ENCODE measurements around the gene SAAL1.

SAAL1 gene

DNA sequence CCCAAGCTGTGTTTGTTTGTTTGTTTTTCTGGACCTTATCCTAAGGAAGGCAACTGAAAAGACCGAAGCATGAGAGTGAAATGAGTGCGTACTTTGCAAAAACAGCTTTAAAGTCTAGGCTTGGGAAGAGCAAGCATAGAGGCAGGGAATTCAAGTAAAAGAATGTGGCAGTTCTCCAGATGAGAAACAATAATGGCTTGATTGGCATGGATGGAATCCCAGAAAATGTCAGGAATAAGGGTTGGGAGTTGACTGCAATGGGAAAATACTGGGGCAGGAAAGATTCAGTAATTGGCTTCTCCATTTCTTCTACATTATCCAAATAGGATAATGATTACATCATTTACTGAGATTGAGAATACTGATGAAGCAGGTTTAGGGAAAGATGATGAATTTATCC is 17.5 kb downstream of the SAAL1 start:
- DNase-seq (ENCODE audit: low spot score), result no peak

DNA sequence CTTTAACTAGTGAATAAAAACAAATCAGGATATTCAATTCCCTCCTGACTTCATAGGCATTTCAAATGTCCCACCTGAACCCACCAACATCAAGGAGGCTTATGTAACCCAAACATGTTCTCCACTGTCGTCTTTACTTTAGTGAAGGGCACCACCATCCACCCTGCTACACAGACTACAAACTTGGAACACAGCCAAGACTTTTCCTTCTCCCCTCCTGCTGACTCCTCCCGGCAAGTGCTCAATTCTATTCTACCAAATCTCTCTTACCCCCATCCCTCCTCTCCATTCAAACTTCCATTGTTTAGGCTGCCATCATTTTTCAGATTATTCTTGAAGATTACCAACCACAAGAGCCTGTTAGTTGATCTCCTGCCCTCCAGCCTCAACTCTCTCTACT is 24.3 kb downstream of the SAAL1 start:
- DNase-seq (ENCODE audit: low spot score), result no peak

DNA sequence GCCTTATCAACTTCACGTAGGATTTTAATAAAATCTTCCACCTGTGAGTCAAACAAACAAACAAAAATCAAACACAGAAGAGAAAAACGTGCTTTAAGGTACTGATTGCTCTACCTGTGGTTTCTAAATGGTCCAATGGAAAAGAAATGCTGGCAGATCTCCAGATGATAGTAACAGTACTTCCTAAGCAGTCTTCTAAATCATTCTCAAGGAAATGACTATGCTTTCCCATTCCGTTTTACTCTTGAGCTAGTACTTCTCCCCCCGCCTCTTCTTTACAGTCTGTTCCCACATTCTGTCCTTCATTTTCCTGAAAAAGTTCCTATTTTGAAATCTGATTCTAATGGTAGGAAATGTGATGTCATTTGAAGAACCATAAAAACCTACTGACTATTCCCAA is 25.4 kb downstream of the SAAL1 start:
- DNase-seq (ENCODE audit: low spot score), result no peak

DNA sequence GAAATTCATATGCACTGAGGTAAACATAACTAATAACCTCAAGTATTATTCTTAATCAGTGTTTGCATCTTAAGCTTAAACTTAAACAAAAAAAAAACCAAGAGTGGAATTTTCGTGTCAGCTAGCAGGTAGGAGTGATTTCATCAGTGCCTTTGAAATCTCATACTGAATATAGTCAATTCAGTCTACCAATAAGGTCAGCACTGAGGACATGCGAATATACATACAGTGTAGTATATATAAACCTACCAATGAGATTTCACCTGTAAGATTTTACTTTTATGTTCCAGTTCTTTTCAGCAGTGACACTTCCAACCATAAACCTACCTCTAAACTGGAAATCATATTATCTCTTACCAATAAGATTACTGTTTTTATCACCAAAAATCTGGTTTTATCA is 27.0 kb downstream of the SAAL1 start:
- DNase-seq (ENCODE audit: low spot score), result no peak

DNA sequence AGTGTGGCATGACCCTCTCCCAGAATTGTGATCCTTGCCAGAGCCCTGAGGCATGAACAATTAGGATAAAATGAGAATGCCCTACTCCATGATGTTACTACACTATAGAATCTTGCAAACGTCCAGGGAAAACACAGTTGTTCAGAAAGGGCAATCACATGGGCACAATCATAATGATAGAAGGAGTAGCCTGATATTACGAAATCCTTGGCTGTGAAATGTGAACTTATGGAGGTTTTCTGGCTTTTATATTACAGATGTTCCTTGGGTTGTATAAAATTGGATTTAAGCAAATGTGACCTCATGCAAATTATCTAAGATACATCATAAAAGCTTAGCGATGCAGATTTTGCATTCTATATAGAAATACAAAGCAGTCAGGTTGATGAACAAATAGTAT is 30.4 kb downstream of the SAAL1 start:
- DNase-seq (ENCODE audit: low spot score), result no peak

DNA sequence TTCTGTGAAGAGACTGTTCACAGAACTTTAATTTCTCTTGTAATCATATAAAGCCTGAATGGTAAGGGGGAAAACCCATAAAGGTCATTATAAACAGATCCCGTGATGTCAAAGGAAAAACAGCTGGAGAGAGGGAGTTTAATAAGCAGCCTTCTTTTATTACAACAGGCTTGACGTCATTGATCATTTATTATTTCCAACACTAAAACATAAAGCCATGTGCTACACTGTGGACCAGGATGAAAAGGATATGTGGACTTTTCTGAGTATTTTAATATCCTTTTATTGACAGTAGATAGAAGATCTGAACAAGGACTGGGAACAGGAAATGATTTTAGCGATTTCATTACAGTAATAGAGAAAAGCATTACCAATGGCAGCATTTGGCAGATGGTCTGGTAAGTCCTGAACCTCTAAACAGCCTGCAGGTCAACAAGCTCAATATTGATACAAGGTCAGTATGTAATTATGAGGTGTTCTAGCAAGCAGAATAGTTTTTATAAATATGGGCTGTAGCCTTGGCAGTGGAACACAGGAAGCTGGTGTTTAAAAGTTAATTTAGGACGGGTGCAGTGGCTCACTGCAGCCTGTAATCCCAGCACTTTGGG is 34.7 kb downstream of the SAAL1 start:
- no peak for DNase-seq (ENCODE audit: low spot score)

DNA sequence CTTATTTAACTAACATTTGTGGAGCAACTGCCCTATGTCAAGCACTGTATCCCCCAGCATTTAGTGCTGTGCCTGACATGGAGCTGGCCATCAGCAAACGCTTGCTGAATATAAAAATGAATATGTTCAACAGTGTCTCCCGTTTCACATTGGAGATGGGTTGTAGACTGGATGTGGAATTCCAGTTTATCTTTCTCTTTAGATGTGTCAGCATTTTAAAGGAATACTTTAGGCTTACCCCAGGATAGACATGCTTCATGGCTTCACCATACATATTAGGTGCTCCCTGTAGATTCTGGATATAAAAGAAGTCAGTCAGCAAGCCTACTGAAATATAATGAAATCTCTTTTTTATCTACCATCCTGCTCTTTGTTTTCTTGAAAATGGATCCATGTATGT is 38.5 kb downstream of the SAAL1 start:
- DNase-seq (ENCODE audit: low spot score), result no peak

DNA sequence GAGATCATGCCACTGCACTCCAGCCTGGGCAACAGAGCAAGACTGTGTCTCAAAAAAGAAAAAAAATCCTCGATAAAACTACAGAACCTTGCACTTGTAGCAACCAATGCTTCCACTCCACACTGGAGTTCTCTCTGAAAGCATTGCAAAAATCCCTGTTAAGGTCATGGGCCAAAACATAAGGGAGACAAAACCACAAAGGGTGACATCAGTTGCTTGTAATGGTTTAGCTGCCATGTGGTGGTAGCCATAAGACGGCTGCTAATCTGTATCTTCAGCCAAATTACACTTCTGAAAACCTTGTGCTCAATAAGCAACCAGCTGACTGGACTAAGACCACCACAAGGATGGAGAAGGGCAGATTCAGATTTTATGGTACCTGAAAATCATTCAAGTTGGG is 39.3 kb downstream of the SAAL1 start:
- DNase-seq (ENCODE audit: low spot score), result no peak

DNA sequence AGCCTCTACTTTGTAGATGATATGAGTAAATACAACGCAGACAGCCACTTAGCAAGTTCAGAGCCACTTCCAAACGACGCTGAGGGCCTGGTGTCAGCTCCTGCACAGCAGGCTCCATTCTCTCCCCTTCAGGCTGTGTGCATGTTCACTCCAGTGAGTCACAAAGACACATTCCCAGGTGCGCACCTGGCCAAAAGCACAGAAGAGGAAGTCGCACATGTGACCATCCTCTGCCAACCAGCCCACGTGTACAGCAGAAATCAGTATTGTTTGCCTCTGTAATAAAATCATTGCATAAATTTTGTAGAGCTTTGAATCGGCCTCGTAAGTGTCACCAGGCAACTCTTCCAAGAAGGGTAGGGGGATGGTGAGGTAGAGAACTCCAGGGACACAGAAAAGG is 40.3 kb downstream of the SAAL1 start:
- DNase-seq (ENCODE audit: low spot score), result no peak

DNA sequence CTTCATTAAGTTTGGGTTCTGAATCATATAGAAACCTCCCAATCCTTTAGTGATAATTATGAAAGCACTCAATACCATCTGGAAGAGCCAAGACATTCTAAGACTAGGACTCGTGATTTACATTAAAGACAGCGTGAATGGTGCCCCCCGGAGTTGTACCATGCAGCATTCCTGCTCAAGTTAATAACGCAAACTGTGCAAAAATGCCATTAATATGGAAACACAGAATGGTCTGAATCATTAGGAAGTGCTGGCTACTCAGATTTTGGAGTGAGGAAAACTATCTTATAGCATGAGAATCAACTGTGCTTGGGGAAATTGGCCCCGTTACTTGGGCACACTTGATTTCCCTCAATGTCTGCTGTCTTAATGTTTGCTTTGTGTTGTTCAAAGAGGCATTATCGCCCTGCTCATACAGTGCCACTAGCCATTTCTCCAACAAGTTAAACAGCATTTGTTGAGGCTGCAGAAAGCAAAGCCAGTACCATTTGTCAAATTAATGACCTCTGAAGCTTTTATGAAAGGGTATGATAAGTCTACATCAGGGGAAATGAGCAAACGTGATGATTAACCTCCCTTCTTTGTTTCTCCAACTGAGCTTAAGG is 41.3 kb downstream of the SAAL1 start:
- no peak for DNase-seq (ENCODE audit: low spot score)

DNA sequence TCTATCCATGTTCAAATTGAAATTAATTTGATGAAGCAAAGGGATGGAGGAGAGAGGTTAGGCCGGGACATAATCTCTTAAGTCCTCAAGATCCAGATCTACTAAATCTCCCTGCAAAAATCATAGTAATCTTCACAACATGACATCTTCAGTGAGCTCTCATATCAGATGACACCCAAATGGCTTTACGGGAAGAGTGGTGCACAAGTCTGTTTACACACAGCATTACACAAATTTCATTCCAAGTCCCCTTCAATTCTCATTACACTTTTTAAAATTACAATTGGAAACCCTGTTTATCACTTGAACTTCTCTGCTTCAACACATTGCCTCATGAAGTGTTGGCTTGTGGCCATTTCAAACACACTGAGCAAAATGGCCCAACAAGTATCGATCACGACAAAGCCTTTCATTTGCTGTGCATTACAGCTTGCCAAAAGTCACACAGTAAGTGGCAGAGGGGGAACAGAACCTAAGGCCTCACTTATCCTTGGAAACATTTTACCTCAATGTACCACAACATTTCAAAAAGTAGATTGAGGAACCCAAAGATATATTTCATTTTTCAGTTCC is 41.9 kb downstream of the SAAL1 start:
- DNase-seq (ENCODE audit: low spot score), result no peak

DNA sequence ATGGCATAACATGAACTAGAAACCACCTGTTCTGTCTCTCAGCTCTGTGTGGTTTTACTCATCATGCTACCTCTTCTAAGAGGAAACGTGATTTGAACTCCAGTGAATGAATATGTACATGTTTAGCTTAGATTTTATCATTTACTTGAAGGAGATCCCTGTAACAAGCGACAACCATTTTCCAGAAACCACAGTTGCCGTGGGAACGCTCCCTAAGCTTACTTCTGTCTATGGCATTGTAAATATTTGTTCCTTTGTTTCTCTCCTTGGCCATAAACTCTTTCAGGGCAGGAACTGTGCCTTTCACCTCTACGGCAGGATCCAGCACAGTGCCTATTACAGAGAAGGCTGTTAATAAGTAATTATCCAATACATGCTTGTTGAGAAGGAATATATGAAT is 42.8 kb downstream of the SAAL1 start:
- no peak for DNase-seq (ENCODE audit: low spot score)

DNA sequence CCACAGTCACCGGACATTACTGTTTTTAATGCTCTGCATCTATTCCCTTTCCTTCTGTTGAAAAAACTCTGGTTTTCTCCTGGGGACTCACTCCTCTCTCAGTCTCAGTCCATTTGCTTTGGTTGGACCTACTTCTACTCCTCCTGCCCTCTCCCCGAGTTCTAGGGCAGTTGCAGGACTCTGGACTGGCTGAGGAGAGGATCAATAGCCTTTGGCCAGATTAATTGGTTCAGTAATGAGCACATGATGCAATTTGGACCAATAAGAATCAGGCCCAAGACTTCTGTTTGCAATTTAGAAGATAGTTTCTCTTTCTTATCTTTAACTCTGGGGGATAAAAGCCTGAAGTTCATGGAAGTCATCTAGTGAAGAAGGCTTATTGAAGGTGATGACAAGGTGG is 44.5 kb downstream of the SAAL1 start:
- no peak for DNase-seq (ENCODE audit: low spot score)

DNA sequence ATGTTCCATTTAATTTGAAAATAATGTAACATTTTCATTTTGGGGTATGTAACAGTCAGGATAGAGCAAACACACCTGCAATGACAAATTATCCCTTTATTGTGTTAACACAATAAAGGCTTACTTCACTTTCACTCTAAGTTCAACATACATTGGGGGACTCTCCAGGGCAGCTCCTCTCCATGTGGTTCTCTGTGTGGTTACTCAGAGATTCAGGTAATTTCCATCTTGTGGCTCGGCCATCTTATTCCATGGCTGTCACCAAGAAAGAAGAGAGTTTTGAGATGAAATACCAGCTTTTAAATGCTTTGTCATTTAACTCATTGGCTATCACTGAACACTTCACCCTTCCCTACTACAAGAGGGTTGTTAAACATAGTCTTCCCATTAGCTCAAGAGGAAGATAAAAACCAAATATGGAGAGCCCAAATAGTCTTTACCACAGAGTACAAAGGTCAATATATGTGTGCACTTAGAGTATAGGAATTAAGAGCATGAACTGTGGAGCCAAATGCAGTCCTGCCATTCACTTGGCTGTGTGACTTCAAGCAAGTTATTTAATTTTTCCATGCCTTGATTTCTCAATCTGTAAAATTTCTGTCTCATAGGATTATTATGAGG is 49.2 kb downstream of the SAAL1 start:
- no peak for DNase-seq (ENCODE audit: low spot score)

DNA sequence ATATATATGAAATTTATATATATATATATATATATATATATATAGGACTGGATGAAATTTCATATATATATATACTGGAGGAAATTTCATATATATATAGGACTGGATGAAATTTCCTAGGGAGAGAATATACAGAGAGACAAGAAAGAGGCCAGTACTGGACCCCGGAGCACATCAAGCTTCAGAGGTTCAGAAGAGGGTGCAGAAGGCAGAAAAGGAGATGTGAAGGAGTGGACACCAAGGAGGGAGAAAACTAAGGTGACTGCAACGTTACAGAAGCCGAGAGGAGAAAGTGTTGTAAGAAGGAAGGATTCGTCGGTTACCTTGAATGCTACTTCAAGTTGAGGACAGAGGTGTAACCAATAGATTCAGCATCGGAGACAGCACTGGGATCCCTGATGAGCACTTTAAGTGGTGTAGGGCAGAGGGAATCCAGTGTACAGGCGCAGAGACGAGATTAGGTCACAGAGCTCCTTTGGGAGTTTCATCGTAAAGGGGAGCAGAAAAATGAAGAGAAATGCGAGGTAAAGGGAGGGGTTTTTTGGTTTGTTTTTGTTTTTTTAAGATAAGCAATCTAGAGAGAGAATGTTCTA is 51.3 kb downstream of the SAAL1 start:
- no peak for DNase-seq (ENCODE audit: low spot score)

DNA sequence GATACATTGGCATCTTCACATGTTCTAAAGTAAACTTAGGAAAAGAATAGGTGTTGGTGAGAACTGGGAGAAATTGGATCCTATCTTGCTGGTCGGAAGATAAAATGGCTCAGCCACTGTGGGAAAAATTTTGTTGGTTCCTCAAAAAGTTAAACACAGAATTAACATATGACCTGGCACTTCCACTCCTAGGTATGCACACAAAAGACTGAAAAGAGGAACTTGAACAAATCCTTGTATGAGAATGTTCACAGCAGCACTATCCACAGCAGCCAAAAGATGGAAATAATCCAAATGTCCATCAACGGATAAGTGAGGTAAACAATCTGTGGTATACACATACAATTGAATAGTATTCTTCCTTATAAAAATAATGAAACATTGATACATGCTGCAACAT is 55.0 kb downstream of the SAAL1 start:
- no peak for DNase-seq (ENCODE audit: low spot score)

DNA sequence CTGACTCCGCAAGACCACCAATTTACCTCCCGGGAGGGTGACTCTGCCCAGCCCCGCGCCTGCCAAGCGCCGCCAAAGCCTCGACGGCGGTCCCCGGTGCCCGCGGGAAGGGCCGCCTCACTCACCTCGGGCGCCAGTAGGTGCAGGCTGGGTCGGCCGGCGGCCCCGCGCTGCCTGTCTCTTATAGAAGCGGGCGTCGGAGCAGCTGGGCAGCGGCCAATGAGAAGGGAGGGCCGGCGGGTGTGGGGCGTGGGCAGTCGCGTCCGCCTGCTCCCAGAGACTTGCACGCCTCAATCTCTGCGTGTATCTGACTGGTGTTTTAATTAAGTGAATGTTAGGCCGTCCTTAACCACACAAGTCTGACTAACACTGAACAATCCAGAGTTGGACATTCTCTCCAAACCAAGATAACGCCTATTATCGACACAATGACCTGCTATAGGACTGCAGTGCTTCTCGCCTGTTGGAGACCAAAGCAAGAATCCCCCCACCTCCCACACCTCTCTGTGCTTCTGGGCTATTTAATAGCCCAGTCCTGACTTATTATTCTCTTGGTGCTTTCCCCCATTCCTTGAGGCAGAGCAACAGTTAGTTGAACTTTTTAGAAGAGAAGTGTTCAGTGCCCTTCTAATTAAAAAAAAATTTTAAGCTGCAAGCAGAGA is 59.6 kb downstream of the SAAL1 start, which contains the start of gene TPH1:
Gene TPH1 (minus strand): TSS at position 154 of the 662 bp plus-strand sequence. CDS start 5,507 bp downstream, outside the sequence.
- DNase-seq (ENCODE audit: low spot score), result no peak

DNA sequence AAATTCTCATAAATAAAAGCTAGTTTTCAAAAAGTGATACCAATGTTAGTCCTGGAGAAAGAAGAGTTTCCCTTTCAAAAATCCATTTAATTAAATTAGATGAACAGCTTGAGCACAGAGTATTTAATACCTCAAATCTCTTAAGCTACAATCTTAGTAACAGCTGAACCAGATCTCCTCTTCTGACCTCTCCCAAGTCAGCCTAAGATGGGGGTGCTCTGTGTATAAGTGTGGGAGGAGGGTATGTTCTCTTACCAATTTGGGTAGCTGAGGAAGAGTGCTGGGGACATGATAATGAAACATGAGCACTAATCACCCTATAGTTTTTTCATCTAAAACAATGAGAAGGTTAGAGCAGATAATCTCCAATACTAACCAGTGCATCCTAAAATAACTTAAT is 69.4 kb downstream of the SAAL1 start:
- no peak for DNase-seq (ENCODE audit: low spot score)
